ENCODE measurements around the gene VWA3A. TPM values are rescaled to one million over a fixed set of nuclear protein-coding genes. Genes with fewer than 3 reads are reported as not detected.
"Not testable (repeated sequence)": the region's sequence is repeated elsewhere in the genome, so short reads cannot be mapped to it uniquely, and the experiment has no call there.

The VWA3A gene
- 2.6 TPM for total RNA-seq
- long read RNA-seq, partial matches to known transcripts, result 0 of 1 reads
- long read RNA-seq, other reads (novel, unspliced or antisense), result 1 of 1 reads

- peak; percentile 35 for ATAC-seq
- DNase-seq, result no peak
- Histone ChIP-seq H3K36me3 (peaks cover 2% of the 10 kb centered on the region), H3K4me3 (no peak within 1 kb of the TSS), H3K9me3 (no peaks in the 10 kb centered on the region), H3K27me3 (no peaks in the 10 kb centered on the region), H3K27ac (no peak within 1 kb of the TSS), H3K4me1 (no peaks in the 10 kb centered on the region)
- TF ChIP-seq, protein P1, sequence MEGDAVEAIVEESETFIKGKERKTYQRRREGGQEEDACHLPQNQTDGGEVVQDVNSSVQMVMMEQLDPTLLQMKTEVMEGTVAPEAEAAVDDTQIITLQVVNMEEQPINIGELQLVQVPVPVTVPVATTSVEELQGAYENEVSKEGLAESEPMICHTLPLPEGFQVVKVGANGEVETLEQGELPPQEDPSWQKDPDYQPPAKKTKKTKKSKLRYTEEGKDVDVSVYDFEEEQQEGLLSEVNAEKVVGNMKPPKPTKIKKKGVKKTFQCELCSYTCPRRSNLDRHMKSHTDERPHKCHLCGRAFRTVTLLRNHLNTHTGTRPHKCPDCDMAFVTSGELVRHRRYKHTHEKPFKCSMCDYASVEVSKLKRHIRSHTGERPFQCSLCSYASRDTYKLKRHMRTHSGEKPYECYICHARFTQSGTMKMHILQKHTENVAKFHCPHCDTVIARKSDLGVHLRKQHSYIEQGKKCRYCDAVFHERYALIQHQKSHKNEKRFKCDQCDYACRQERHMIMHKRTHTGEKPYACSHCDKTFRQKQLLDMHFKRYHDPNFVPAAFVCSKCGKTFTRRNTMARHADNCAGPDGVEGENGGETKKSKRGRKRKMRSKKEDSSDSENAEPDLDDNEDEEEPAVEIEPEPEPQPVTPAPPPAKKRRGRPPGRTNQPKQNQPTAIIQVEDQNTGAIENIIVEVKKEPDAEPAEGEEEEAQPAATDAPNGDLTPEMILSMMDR (IDR thresholded peaks at IDR 0.05), result no peak
- intact Hi-C loops (cut with DNase I), result no loop called here
Observed at GRCh38 chr16:22092143-22092933, at the start of gene VWA3A. TSS of gene VWA3A (plus strand) at chr16:22092541. CDS start at chr16:22092638, 97 bp downstream.

- H3K27ac ChIP-seq; ATAC-seq; H3K27me3 ChIP-seq; intact Hi-C loops (cut with DNase I); H3K9me3 ChIP-seq; H3K4me3 ChIP-seq; H3K4me1 ChIP-seq; H3K36me3 ChIP-seq; DNase-seq: not testable (repeated sequence)
Observed at GRCh38 chr16:22043882-22044281, 48.5 kb upstream of the VWA3A start.

GRCh38 chr16:22045888-22046287 lies 46.5 kb upstream of the VWA3A start:
- ATAC-seq; H3K4me3 ChIP-seq; H3K27ac ChIP-seq; H3K4me1 ChIP-seq; H3K36me3 ChIP-seq; DNase-seq; H3K9me3 ChIP-seq; intact Hi-C loops (cut with DNase I); H3K27me3 ChIP-seq: not testable (repeated sequence)

DNA sequence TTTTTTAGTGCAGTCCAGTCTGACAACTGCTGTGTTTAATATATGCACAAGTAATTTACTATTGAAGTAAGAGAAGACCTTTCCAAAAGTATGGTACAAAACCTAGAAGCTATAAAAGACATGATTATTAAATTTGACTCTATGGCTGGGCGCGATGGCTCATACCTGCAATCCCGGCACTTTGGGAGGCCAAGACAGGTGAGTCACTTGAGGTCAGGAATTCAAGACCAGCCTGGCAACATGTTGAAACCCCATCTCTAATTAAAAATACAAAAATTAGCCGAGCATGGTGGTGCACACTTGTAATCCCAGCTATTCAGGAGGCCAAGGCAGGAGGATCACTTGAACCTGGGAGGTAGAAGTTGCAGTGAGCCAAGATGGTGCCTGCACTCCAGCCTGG lies 41.4 kb upstream of the VWA3A start:
- peaks cover 7% of the 10 kb centered on the region for H3K4me1 ChIP-seq
- TF ChIP-seq, protein P1 (IDR thresholded peaks at IDR 0.05), result no peak
- ATAC-seq (no peak), DNase-seq (no peak)
- intact Hi-C loops (cut with DNase I), result no loop called here
- H3K27me3 ChIP-seq, result no peaks in the 10 kb centered on the region
- no peak overlapping the region for H3K27ac ChIP-seq
- H3K36me3 ChIP-seq, result no peaks in the 10 kb centered on the region
- no peak overlapping the region for H3K4me3 ChIP-seq
- no peaks in the 10 kb centered on the region for H3K9me3 ChIP-seq

DNA sequence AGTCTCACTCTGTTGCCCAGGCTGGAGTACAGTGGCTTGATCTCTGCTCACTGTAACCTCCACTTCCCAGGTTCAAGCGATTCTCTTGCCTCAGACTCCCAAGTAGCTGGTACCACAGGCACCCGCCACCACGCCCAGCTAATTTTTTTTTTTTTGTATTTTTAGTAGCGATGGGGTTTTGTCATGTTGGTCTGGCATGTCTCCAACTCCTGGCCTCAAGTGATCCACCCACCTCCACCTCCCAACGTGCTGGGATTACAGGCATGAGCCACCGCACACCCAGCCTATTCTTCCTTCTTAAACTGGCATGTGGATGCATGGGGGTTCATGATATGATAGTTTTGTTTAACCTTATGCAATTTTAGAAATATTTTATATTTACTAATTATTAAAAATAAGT lies 39.4 kb upstream of the VWA3A start:
- Histone ChIP-seq H3K27me3 (no peaks in the 10 kb centered on the region), H3K36me3 (no peaks in the 10 kb centered on the region), H3K4me3 (no peak overlapping the region), H3K9me3 (no peaks in the 10 kb centered on the region), H3K27ac (no peak overlapping the region), H3K4me1 (no peaks in the 10 kb centered on the region)
- ATAC-seq (no peak), DNase-seq (no peak)
- intact Hi-C loops (cut with DNase I), result no loop called here
- TF ChIP-seq, protein P1 (IDR thresholded peaks at IDR 0.05), result no peak

DNA sequence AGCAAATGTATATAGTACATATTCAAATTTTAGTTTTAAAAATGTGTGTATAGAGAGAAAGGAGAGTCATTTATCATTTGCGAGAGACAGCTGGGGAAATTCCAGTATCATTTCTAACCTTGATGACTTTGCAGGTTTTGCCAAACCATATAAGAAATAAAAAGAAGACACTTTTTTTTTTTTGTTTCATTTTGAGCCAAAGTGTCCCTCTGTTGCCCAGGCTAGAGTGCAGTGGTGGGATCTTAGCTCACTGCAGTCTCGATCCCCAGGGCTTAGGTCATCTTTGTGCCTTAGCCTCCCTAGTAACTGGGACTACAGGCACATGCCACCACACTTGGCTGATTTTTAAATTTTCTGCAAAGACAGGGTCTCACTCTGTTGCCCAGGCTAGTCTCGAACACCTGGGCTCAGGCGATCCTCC lies 38.4 kb upstream of the VWA3A start:
- no peaks in the 10 kb centered on the region for H3K27me3 ChIP-seq
- no peak overlapping the region for H3K4me3 ChIP-seq
- DNase-seq (no peak), ATAC-seq (no peak)
- TF ChIP-seq, protein P1 (IDR thresholded peaks at IDR 0.05), result no peak
- no peaks in the 10 kb centered on the region for H3K4me1 ChIP-seq
- H3K9me3 ChIP-seq, result no peaks in the 10 kb centered on the region
- H3K36me3 ChIP-seq, result no peaks in the 10 kb centered on the region
- intact Hi-C loops (cut with DNase I), result no loop called here
- H3K27ac ChIP-seq, result no peak overlapping the region
